ENCODE data around the gene AATF. TPM values are rescaled to one million over a fixed set of nuclear protein-coding genes. Genes with fewer than 3 reads are reported as not detected.

Gene AATF
- total RNA-seq, 1 donor from 2014 or later, result 21.1 TPM

DNA sequence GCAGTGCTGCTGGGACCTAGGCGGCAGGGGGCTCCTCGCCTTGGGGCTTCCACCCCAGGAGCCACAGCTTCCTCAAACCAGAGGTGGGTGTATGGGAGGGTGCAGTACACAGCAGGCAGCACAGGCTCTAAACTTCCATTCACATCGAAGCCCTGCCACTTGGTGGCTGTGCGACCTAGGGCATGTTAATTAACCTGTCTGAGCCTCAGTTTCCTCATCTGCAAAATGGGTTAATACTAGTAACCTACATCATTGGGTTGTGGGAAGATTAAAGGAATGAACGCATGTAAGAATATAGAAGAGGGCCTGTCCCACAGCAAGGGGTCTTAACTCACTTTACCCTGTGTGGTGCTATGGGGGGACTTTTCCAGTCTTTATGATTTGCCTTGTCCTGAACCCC, 38.2 kb upstream of the AATF start:
- H3K9me3 ChIP-seq, result no peaks in the 10 kb centered on the region
- no peaks in the 10 kb centered on the region for H3K36me3 ChIP-seq
- intact Hi-C loops (cut with DNase I), result no loop called here
- H3K4me3 ChIP-seq, result no peak overlapping the region
- no peak for DNase-seq (ENCODE audit: extremely low spot score in 2 of 2)
- H3K4me1 ChIP-seq, result no peaks in the 10 kb centered on the region
- H3K27me3 ChIP-seq, result no peaks in the 10 kb centered on the region
- no peak overlapping the region for H3K27ac ChIP-seq
- TF ChIP-seq POLR2AphosphoS5 (IDR thresholded peaks at IDR 0.05; ENCODE audit: insufficient read depth in 1 of 2, low read depth in 1 of 2), result no peak

DNA sequence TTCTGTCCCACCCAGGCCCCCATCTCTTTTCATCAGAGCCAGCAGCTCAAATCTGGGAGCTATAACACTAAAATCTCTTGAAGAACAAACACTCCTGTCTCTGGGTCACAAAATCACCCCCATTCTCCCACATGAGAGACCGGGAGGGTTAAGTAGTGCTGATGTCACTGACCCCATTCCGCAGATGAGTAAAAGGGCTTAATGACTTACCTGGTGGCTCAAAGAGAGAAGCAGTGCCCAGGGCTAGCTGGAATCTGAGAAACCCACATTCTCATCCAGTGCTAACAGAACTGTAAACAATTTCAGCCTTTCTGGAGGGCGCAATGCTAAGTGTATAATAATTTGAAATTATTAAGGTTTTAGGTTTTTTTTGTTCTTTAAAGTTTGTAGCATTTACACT, 37.8 kb upstream of the AATF start:
- intact Hi-C loops (cut with DNase I), result no loop called here
- no peaks in the 10 kb centered on the region for H3K27me3 ChIP-seq

DNA sequence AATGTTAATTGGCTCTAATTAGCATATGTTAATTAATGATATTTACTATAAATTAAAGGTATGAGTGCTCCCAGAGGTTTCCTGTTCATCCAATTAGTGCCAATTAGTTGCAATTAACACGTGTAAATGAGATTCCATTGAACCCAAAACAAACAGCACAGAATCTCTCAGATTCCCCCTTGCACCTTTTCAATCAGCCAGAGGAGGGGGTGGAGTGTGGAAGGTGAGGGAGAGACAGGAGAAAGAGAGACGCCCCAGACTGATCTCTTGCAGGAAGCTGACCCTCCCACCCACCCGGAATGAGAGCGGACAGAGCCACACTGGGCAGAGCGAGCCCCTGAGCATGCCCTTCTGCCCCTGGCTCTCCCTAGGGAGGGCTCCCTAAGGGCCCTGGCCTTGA, 35.6 kb upstream of the AATF start:
- Histone ChIP-seq H3K36me3 (no peaks in the 10 kb centered on the region), H3K9me3 (no peaks in the 10 kb centered on the region), H3K27ac (no peak overlapping the region), H3K4me3 (no peak overlapping the region), H3K4me1 (no peaks in the 10 kb centered on the region), H3K27me3 (no peaks in the 10 kb centered on the region)
- intact Hi-C loops (cut with DNase I), result no loop called here
- no peak for TF ChIP-seq POLR2AphosphoS5 (IDR thresholded peaks at IDR 0.05; ENCODE audit: insufficient read depth in 1 of 2, low read depth in 1 of 2)
- TF ChIP-seq, protein P1, sequence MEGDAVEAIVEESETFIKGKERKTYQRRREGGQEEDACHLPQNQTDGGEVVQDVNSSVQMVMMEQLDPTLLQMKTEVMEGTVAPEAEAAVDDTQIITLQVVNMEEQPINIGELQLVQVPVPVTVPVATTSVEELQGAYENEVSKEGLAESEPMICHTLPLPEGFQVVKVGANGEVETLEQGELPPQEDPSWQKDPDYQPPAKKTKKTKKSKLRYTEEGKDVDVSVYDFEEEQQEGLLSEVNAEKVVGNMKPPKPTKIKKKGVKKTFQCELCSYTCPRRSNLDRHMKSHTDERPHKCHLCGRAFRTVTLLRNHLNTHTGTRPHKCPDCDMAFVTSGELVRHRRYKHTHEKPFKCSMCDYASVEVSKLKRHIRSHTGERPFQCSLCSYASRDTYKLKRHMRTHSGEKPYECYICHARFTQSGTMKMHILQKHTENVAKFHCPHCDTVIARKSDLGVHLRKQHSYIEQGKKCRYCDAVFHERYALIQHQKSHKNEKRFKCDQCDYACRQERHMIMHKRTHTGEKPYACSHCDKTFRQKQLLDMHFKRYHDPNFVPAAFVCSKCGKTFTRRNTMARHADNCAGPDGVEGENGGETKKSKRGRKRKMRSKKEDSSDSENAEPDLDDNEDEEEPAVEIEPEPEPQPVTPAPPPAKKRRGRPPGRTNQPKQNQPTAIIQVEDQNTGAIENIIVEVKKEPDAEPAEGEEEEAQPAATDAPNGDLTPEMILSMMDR (IDR thresholded peaks at IDR 0.05), result no peak
- no peak for TF ChIP-seq POLR2A (IDR thresholded peaks at IDR 0.05)
- DNase-seq (ENCODE audit: extremely low spot score in 2 of 2), result no peak

More for the DNA sequence above, 37.8 kb upstream of the AATF start:
- no peak overlapping the region for H3K27ac ChIP-seq
- H3K4me1 ChIP-seq, result no peaks in the 10 kb centered on the region
- no peaks in the 10 kb centered on the region for H3K9me3 ChIP-seq
- no peak for DNase-seq (ENCODE audit: extremely low spot score in 2 of 2)
- H3K36me3 ChIP-seq, result no peaks in the 10 kb centered on the region
- H3K4me3 ChIP-seq, result no peak overlapping the region
- TF ChIP-seq POLR2A (IDR thresholded peaks at IDR 0.05) (no peak), POLR2AphosphoS5 (IDR thresholded peaks at IDR 0.05; ENCODE audit: insufficient read depth in 1 of 2, low read depth in 1 of 2) (no peak)
- TF ChIP-seq, protein P1 (IDR thresholded peaks at IDR 0.05), result no peak

DNA sequence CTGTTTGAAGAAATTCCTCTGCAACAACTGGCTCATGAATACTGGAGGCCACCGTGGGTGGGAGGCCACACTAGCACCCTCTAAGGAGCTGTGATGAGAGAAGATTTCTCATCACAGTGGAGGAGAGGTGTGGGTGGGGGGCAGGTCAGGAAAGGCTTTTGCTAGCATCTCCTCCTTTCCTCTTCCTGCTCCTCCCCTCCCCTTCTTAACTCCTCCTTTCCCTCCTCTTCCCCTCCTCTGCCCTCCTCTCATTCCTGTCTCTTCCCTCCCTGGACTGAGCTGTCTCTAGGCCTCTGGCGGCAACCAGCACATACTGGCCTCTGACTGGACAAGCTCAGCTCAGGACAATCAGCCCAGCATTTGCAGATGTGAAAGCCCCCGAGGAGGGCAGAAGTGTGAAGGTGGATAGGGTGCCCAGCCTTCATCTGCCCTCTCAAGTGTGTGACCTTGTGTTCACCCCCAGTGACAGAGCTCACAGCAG, 30.5 kb upstream of the AATF start:
- no peak for DNase-seq (ENCODE audit: extremely low spot score in 2 of 2)
- Histone ChIP-seq H3K27ac (no peak overlapping the region), H3K36me3 (no peaks in the 10 kb centered on the region), H3K4me1 (no peaks in the 10 kb centered on the region), H3K27me3 (no peaks in the 10 kb centered on the region), H3K4me3 (no peak overlapping the region), H3K9me3 (no peaks in the 10 kb centered on the region)
- intact Hi-C loops (cut with DNase I), result no loop called here
- TF ChIP-seq POLR2A (IDR thresholded peaks at IDR 0.05) (no peak), POLR2AphosphoS5 (IDR thresholded peaks at IDR 0.05; ENCODE audit: insufficient read depth in 1 of 2, low read depth in 1 of 2) (no peak)
- TF ChIP-seq, protein P1 (IDR thresholded peaks at IDR 0.05), result no peak

DNA sequence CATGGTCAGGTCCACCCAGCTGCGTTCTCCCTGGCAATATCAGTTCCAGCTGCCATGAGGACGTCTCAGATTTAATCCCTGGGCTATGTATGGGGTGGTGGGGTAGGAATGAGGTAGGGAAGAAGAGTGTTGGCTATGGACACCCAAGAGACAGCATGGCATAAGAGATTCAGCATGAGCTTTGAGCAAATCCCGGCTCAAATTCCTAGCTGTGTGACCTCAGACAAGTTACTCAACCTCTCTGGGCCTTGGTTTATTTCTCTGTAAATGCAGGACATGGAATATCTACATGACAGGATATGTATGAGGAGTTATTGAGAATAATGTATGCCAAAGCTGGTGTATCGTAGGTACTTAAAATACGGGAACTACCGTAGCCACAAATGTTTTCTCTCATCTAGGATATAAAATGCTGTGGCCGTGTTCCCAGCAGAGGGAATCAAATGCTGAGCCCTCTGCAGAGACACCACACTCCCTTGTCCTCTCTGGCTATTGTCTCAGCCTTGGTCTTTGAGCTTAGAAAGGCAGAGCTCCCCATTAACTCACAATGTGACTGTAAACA, 29.3 kb upstream of the AATF start:
- no peaks in the 10 kb centered on the region for H3K36me3 ChIP-seq
- no peak for DNase-seq (ENCODE audit: extremely low spot score in 2 of 2)
- H3K4me1 ChIP-seq, result no peaks in the 10 kb centered on the region
- no peak overlapping the region for H3K27ac ChIP-seq
- TF ChIP-seq, protein P1 (IDR thresholded peaks at IDR 0.05), result no peak
- TF ChIP-seq POLR2A (IDR thresholded peaks at IDR 0.05), result no peak
- no peak for TF ChIP-seq POLR2AphosphoS5 (IDR thresholded peaks at IDR 0.05; ENCODE audit: insufficient read depth in 1 of 2, low read depth in 1 of 2)
- no peak overlapping the region for H3K4me3 ChIP-seq
- H3K27me3 ChIP-seq, result no peaks in the 10 kb centered on the region
- intact Hi-C loops (cut with DNase I), result no loop called here
- H3K9me3 ChIP-seq, result no peaks in the 10 kb centered on the region
